GM20431 (cell line): ENCODE results near the gene NR3C2.

Experiments used
- in situ Hi-C: fragments of 300-500 bp; cut with MseI, MboI; formaldehyde crosslinking; loops from one replicate; pipeline ENCODE4 v1.15.0; 2020; ENCODE audit warnings: low sequenced_read_pairs; ENCODE audit not compliant: unreplicated experiment

The NR3C2 gene

GRCh38 chr4:148270630-148271029 lies 171.6 kb downstream of the NR3C2 start:
- in situ Hi-C loops = no loop called here

DNA sequence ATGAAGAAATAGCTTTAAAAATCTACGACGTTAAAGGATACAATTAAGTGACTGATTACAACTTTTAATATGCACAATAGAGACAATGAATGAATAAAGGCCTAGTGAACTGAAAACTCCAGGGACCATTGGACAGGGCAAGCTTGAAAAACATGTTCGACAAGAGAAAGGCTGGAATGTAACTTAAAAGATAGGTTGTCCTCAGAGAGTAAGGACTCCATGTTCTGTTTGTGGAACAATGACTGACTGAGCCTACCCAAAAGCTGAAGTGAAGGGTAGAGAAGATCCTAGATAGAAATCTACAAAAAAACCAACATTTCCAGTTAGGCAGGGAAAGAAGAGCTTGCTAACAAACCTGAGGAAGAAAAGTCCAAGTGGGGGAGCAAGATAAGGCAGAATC lies 173.4 kb downstream of the NR3C2 start:
- in situ Hi-C loops = no loop called here

- in situ Hi-C loops = no loop called here
Measured at GRCh38 chr4:148266921-148267320, 175.3 kb downstream of the NR3C2 start.

DNA sequence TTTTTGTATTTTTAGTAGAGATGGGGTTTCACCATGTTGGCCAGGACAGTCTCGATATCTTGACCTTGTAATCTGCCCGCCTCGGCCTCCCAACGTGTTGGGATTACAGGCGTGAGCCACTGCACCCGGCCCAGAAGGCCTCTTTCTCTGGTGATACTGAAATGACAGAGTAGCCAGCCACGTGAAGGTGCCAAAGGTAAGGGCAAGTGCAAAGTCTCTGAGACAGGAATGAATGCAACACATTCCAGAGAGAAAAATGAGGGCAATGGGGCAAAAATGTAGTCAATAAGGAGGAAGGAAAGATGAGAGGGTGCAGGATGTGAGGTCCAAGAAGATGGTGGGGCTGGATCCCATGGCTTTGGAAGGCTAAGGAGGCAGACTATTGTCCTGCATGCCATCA lies 176.0 kb downstream of the NR3C2 start:
- in situ Hi-C loops = no loop called here

- in situ Hi-C loops = no loop called here
Measured at GRCh38 chr4:148265627-148266026, 176.6 kb downstream of the NR3C2 start.

- in situ Hi-C loops = no loop called here
Measured at GRCh38 chr4:148263802-148264201, 178.4 kb downstream of the NR3C2 start.

- in situ Hi-C loops = no loop called here
Measured at GRCh38 chr4:148263127-148263526, 179.1 kb downstream of the NR3C2 start.

DNA sequence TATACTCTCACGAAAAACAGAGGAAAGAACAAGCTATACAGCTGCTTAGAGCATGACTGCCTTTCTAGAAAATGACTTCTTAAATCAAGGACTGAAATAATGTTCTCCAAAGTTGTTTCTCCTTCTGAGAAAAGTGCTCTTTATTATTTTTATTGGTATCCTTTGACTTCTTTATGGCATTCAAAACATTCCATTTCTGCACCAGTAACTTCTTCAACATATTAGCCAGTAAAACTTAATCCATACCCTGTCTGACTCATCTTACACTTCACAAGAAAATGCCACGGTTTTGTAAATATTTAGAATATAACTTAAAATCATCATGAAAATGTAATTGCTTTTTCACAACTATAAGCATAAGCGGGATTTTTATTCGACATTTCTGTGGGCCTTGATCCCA lies 180.4 kb downstream of the NR3C2 start:
- in situ Hi-C loops = no loop called here

GRCh38 chr4:148259841-148260240 lies 182.4 kb downstream of the NR3C2 start:
- in situ Hi-C loops = no loop called here

GRCh38 chr4:148258535-148258934 lies 183.7 kb downstream of the NR3C2 start:
- in situ Hi-C loops = no loop called here

DNA sequence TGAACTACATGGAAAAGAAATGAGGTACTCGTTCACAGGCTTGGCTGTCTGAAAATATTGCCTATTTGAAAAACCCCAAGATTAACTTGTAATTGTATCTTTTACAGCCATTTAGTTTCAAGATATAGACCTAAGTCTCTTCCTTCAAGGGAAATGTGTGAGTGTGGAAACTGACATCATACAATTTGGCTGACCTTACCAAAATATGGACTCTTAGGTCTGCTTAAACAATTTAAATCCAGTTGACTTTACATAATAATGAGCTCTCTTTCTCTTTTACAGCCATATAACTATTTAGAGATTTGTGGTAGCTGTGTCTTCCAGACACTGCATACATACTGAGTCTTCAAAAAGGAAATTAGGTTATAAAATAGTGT lies 186.9 kb downstream of the NR3C2 start:
- in situ Hi-C loops = no loop called here

DNA sequence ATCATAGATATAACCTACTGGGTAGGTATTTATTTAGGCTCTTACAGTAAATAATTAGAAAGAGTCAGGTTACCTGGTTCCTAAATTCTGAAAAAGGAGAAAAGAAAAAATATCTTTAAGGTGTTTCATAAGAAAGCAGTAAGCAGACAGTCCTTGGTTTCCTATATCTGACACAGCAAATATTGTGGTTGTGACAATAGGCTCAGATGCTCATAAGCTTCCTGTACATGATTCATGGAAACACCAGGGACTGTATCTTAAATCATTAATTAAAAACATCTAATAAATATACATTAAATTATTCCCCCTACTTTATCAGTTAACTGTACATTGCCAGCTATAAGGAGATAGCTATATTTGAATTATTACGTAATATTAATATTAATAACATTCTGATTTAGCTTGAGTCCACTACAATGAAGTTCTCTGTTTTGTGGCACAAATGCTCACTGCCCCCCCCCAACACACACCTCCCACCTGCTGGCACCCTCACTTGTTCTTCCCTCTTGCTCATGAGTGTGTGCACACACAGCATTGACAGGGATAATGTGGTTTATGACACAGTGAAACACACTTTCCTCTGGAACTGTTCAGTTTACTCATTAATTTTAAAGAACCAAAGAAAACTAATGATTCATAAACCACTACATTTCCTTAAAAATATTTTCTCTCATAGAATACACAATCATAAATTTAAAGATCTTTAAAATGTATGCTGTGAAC lies 187.4 kb downstream of the NR3C2 start:
- in situ Hi-C loops = no loop called here

DNA sequence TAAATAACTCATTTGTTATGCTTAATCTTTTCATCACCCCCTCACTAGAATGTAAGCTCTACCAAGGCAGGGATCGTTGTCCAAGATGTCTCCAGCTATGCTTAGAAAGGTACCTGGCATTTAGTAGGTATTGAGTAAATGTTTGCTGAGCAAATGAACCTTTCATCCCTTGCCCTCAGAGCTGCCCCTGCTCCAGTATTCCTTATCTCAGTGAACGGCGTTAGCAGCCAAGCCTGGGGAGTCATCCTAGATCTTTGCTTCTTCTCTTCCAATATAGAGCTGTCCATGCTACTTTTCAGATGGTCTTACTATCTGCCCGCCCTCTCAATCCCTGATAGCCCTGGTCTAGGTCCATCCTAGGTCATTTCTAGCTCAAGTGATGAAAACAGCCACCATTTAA lies 188.4 kb downstream of the NR3C2 start:
- in situ Hi-C loops = no loop called here

GRCh38 chr4:148248824-148249223 lies 193.4 kb downstream of the NR3C2 start:
- in situ Hi-C loops = no loop called here

DNA sequence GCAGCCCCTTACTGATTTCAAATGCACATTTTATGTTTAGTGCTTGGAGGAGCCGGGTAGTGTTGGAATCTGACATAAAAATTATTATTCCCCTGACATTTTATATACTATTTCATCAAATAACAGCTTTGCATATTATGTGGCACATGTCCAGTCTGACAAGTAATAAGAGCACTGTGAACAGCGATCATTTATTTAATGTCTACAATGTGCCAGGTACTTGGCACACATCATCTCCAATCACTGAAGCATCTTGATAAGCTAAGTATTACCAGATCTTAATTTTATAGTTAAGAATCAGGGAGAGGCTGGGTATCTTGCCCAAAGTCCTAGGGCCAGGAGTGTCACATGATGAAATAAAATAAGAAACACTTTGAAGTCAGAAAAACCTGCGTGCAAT lies 197.2 kb downstream of the NR3C2 start:
- in situ Hi-C loops = no loop called here

- in situ Hi-C loops = no loop called here
Measured at GRCh38 chr4:148243837-148244236, 198.4 kb downstream of the NR3C2 start.

- in situ Hi-C loops = no loop called here
Measured at GRCh38 chr4:148240241-148240640, 202.0 kb downstream of the NR3C2 start.

- in situ Hi-C loops = no loop called here
Measured at GRCh38 chr4:148239494-148239985, 202.7 kb downstream of the NR3C2 start.

- in situ Hi-C loops = no loop called here
Measured at GRCh38 chr4:148238811-148239493, 203.3 kb downstream of the NR3C2 start.

GRCh38 chr4:148238086-148238485 lies 204.1 kb downstream of the NR3C2 start:
- in situ Hi-C loops = no loop called here

DNA sequence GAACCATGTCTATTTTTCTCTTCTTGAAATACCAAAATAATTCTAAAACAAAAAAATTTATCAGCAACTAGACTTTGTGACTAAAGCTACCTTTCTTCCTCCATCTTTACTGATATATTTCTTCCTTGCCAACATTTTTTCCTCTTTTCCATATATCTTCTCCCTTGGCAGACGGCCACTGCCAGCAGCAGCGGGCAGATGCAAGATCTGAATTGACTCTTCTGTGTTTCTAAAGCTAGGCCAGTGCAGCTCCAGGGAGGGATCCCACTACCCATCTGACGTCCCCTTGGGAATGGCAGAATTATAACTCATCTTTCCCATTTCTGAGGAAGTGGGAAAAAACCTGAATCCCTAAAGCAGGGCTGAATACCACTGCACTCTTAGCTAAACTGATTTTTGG lies 206.4 kb downstream of the NR3C2 start:
- in situ Hi-C loops = no loop called here

GRCh38 chr4:148229798-148230197 lies 212.4 kb downstream of the NR3C2 start:
- in situ Hi-C loops = no loop called here
